Activated CD4-positive, alpha-beta memory T cell treated with anti-CD3 and anti-CD28 coated beads, Interleukin-2, amount 10 ng/mL, durations not matched to agents 7 days and 5 days (primary cell): Measurements from ENCODE around the gene EIF1AD. TPM values are rescaled to one million over a fixed set of nuclear protein-coding genes. Genes with fewer than 3 reads are reported as not detected.
A peak's percentile ranks its signal among the peaks of the same experiment; 100 is the strongest.

ENCODE experiments used
- CTCF ChIA-PET: fragments of 350-600 bp; sonication (Branson Sonifier 250); formaldehyde crosslinking; loops from one replicate; lab custom pipeline; 2021; ENCODE audit warnings: antibody characterized with exemption, inconsistent platforms; lab: Charles Lee
- POLR2A ChIA-PET: fragments of 350-600 bp; sonication (Branson Sonifier 250); formaldehyde crosslinking; loops from one replicate; lab custom pipeline; 2021; ENCODE audit warnings: antibody characterized with exemption; lab: Charles Lee
- DNase-seq: peaks from one replicate; pipeline ENCODE4 v3.0.0-alpha.2; 2020
- H3K27ac Mint-ChIP-seq: one replicate; pipeline ENCODE4 v1.8.0; 2021; ENCODE audit warnings: mild to moderate bottlenecking, mixed read lengths
- H3K27me3 Mint-ChIP-seq: one replicate; pipeline ENCODE4 v1.8.0; 2021; ENCODE audit warnings: mixed read lengths
- H3K36me3 Mint-ChIP-seq: one replicate; pipeline ENCODE4 v1.8.0; 2021; ENCODE audit warnings: low read depth, mixed read lengths
- H3K4me1 Mint-ChIP-seq: one replicate; pipeline ENCODE4 v1.8.0; 2021; ENCODE audit warnings: mixed read lengths
- H3K4me3 Mint-ChIP-seq: one replicate; pipeline ENCODE4 v1.8.0; 2021; ENCODE audit warnings: mild to moderate bottlenecking, mixed read lengths
- H3K9me3 Mint-ChIP-seq: one replicate; pipeline ENCODE4 v1.8.0; 2021; ENCODE audit warnings: mixed read lengths
- total RNA-seq, 2 experiments: library from RNA; stranded (reverse); gene quantifications; one replicate each; pipeline ENCODE4 v1.2.3, GENCODE V29; 2021

Gene EIF1AD
- total RNA-seq, 2 experiments from 2014 or later = 43.6 to 45.9 TPM

GRCh38 chr11:65987336-65987735 lies 14.6 kb downstream of the EIF1AD start:
- CTCF ChIA-PET = interaction anchor here (1.4 to 6.1 kb wide), 4 partner anchors 98 to 128 kb away, joined by 12 to 46 read pairs (median 40); partner anchors contain the start of genes CCDC85B, FIBP and MUS81
- no peaks in the 10 kb centered on the region for H3K36me3 Mint-ChIP-seq
- H3K4me1 Mint-ChIP-seq = peaks cover 5% of the 10 kb centered on the region
- DNase-seq = no peak
- no peak overlapping the region for H3K27ac Mint-ChIP-seq
- no peak overlapping the region for H3K4me3 Mint-ChIP-seq
- no peaks in the 10 kb centered on the region for H3K9me3 Mint-ChIP-seq
- POLR2A ChIA-PET = interaction anchor here (1.7 kb wide), 1 partner anchor 117 kb away, joined by 5 read pairs; no protein-coding TSS in a partner anchor
- no peaks in the 10 kb centered on the region for H3K27me3 Mint-ChIP-seq

DNA sequence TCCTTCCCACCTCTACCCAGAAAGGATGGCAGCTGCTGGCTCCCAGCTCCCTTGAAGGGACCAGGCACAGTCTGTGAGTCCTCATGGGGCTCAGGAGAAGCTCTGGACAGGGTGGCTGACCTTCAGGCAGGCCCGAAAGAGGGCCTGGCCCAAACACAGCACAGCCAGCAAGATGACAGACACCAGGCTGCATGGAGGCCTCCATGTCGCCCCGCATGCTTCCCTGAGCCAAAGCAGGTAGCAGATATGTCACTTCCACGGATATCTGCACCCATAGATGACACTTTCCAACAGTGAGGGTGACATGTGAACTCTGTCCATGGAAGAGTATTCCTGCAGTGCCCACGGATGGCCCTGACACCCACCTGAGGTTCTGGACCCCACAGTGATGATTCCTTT lies 18.4 kb downstream of the EIF1AD start:
- Mint-ChIP-seq H3K9me3 (no peaks in the 10 kb centered on the region), H3K4me3 (no peak overlapping the region), H3K4me1 (no peaks in the 10 kb centered on the region), H3K27ac (no peak overlapping the region), H3K27me3 (no peaks in the 10 kb centered on the region), H3K36me3 (peaks cover 7% of the 10 kb centered on the region)
- DNase-seq = no peak
- ChIA-PET POLR2A (no interaction called here), CTCF (interaction anchor here (1.0 to 5.1 kb wide), 5 partner anchors 38 to 204 kb away, joined by 3 to 44 read pairs (median 4); partner anchors contain the start of genes CCDC85B, FIBP and MUS81)

- Mint-ChIP-seq H3K36me3 (peaks cover 9% of the 10 kb centered on the region), H3K4me3 (no peak overlapping the region), H3K4me1 (no peaks in the 10 kb centered on the region), H3K27me3 (no peaks in the 10 kb centered on the region), H3K27ac (no peak overlapping the region), H3K9me3 (no peaks in the 10 kb centered on the region)
- CTCF ChIA-PET = interaction anchor here (0.7 to 5.1 kb wide), 7 partner anchors 39 to 203 kb away, joined by 3 to 44 read pairs (median 4); partner anchors contain the start of genes CCDC85B, FIBP and MUS81
- DNase-seq = no peak
- POLR2A ChIA-PET = interaction anchor here (0.6 to 1.5 kb wide), 2 partner anchors 125 to 151 kb away, joined by 3 to 4 read pairs; no protein-coding TSS in a partner anchor
Observed at GRCh38 chr11:65982824-65983588, 19.0 kb downstream of the EIF1AD start.

- H3K4me3 Mint-ChIP-seq = no peak overlapping the region
- no peaks in the 10 kb centered on the region for H3K4me1 Mint-ChIP-seq
- no peaks in the 10 kb centered on the region for H3K27me3 Mint-ChIP-seq
- CTCF ChIA-PET = interaction anchor here (0.7 to 5.1 kb wide), 5 partner anchors 40 to 122 kb away, joined by 3 to 44 read pairs (median 4); partner anchors contain the start of genes CCDC85B, FIBP and MUS81
- H3K9me3 Mint-ChIP-seq = no peaks in the 10 kb centered on the region
- H3K27ac Mint-ChIP-seq = no peak overlapping the region
- POLR2A ChIA-PET = interaction anchor here (0.6 to 1.5 kb wide), 2 partner anchors 124 to 150 kb away, joined by 3 to 4 read pairs; no protein-coding TSS in a partner anchor
- peaks cover 14% of the 10 kb centered on the region for H3K36me3 Mint-ChIP-seq
- DNase-seq = no peak
Observed at GRCh38 chr11:65981972-65982823, 19.8 kb downstream of the EIF1AD start.

DNA sequence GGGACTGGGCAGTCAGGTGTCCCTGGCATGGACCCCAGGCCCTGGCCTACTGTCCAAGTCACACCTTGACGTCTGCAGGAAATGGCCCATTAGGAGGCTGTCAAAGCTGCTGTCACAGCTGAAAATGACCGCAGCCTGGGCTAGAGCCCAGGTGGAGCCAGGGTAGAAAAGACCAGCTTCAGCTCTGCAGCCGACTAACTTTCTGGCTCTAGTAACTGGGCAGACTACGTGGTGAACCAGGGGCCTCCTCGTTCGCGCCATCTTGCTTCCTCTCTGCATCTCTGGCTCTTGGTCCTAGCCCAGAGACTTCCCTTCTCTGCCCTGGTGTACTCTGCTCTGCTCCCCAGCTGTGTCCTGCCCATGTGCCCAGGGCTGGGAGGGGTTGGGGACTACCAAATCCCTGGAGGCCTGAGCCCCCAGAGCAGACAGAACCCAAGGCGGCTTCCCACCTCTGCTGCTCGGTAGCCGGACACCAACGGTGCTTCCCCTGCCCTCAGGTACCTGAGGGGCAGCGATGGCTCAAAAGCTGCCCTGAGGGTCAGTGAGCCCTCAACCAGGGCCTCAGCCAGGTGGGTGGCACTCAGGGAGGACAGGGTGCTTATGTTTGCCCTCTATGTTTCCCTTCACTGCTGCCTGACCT lies 20.7 kb downstream of the EIF1AD start:
- Mint-ChIP-seq H3K4me1 (no peaks in the 10 kb centered on the region), H3K9me3 (no peaks in the 10 kb centered on the region), H3K27ac (no peak overlapping the region), H3K27me3 (no peaks in the 10 kb centered on the region), H3K4me3 (no peak overlapping the region), H3K36me3 (peaks cover 21% of the 10 kb centered on the region)
- ChIA-PET CTCF (interaction anchor here (0.8 kb wide), 1 partner anchor 94 kb away, joined by 3 read pairs; no protein-coding TSS in a partner anchor), POLR2A (interaction anchor here (1.5 kb wide), 1 partner anchor 149 kb away, joined by 3 read pairs; no protein-coding TSS in a partner anchor)
- DNase-seq = no peak

- CTCF ChIA-PET = interaction anchor here (1.4 kb wide), 1 partner anchor 89 kb away, joined by 4 read pairs; the partner anchor contains the start of gene CCDC85B
- H3K36me3 Mint-ChIP-seq = peaks cover 28% of the 10 kb centered on the region
- POLR2A ChIA-PET = no interaction called here
- no peak overlapping the region for H3K27ac Mint-ChIP-seq
- no peak for DNase-seq
- peaks cover 2% of the 10 kb centered on the region for H3K4me1 Mint-ChIP-seq
- H3K27me3 Mint-ChIP-seq = no peaks in the 10 kb centered on the region
- H3K4me3 Mint-ChIP-seq = no peak overlapping the region
- H3K9me3 Mint-ChIP-seq = no peaks in the 10 kb centered on the region
Observed at GRCh38 chr11:65979261-65979759, 22.6 kb downstream of the EIF1AD start.

DNA sequence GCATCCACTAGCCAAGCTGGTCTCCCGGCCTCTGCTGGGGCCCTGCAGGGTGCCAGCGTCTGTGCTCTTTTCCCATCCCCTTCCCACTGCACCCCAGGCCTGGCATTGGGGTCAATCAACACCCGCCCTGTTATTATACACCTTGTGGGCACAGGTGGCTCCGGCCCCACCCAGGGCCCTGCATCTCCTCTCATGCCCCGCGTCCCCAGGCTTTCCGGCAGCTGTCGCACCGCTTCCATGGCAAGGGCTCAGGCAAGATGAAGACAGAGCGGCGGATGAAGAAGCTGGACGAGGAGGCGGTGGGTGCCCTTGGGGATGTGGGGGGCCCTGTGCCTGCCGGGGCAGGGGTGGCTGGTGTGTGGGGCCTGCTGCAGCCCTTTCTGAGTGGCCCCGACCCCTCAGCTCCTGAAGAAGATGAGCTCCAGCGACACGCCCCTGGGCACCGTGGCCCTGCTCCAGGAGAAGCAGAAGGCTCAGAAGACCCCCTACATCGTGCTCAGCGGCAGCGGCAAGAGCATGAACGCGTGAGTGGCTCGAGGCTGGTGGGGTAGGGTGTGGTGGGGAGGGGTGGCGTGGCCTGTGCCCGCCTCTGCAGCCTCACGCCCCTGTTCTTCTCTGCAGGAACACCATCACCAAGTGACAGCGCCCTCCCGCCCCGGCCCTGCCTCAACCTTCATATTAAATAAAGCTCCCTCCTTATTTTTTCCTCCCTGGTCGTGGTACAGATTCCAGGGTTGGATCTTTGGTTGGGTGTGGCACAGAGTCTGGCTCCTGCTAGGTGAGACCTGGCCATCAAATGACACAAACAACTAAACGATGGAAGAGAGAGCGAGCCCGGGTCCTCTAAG lies 23.3 kb downstream of the EIF1AD start:
- ChIA-PET CTCF (interaction anchor here (1.4 kb wide), 1 partner anchor 88 kb away, joined by 4 read pairs; the partner anchor contains the start of gene CCDC85B), POLR2A (interaction anchor here (0.8 kb wide), 1 partner anchor 74 kb away, joined by 3 read pairs; the partner anchor contains the start of gene SF3B2)
- DNase-seq = no peak
- H3K27me3 Mint-ChIP-seq = no peaks in the 10 kb centered on the region
- peaks cover 5% of the 10 kb centered on the region for H3K4me1 Mint-ChIP-seq
- H3K36me3 Mint-ChIP-seq = peaks cover 31% of the 10 kb centered on the region
- no peaks in the 10 kb centered on the region for H3K9me3 Mint-ChIP-seq
- H3K27ac Mint-ChIP-seq = no peak overlapping the region
- no peak overlapping the region for H3K4me3 Mint-ChIP-seq

- Mint-ChIP-seq H3K4me3 (no peak overlapping the region), H3K4me1 (peaks cover 6% of the 10 kb centered on the region), H3K36me3 (peaks cover 37% of the 10 kb centered on the region), H3K27ac (no peak overlapping the region), H3K27me3 (no peaks in the 10 kb centered on the region), H3K9me3 (no peaks in the 10 kb centered on the region)
- CTCF ChIA-PET = interaction anchor here (0.5 kb wide), 1 partner anchor 266 kb away, joined by 3 read pairs; no protein-coding TSS in a partner anchor
- no peak for DNase-seq
- POLR2A ChIA-PET = interaction anchor here (0.8 kb wide), 1 partner anchor 75 kb away, joined by 3 read pairs; the partner anchor contains the start of gene SF3B2
Observed at GRCh38 chr11:65977621-65978390, 24.2 kb downstream of the EIF1AD start.

- DNase-seq = no peak
- Mint-ChIP-seq H3K27ac (peak overlapping the region; percentile 31), H3K36me3 (peaks cover 41% of the 10 kb centered on the region), H3K9me3 (no peaks in the 10 kb centered on the region), H3K4me3 (no peak overlapping the region), H3K27me3 (no peaks in the 10 kb centered on the region), H3K4me1 (peaks cover 6% of the 10 kb centered on the region)
- ChIA-PET POLR2A (interaction anchor here (0.8 to 1.1 kb wide), 2 partner anchors 9 to 26 kb away, joined by 3 read pairs; partner anchors contain the start of gene BANF1), CTCF (no interaction called here)
Observed at GRCh38 chr11:65976216-65977176, 25.5 kb downstream of the EIF1AD start.

DNA sequence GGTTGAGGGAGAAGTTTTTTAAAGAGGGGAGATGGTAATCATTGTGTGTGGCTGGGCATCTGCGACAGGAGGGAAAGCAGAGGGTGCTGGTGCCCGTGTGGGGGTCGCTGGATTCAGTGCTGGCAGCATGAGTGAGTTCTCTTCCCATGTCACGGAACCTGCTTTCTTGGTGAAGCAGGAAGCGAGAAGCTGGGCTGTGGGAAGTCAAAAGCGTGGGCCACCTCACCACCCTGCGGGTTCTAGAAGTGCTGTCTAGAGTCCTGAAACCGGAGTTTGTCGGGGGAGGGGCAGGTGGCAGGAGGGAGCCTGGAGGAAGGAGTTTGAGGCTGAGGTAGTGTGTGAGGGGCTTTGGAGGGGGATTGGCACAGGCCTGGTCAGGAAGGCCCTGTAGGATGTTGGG lies 26.2 kb downstream of the EIF1AD start:
- H3K27ac Mint-ChIP-seq = peak overlapping the region; percentile 31
- CTCF ChIA-PET = interaction anchor here (0.7 to 1.1 kb wide), 2 partner anchors 9 to 88 kb away, joined by 3 to 4 read pairs; no protein-coding TSS in a partner anchor
- peaks cover 6% of the 10 kb centered on the region for H3K4me1 Mint-ChIP-seq
- H3K4me3 Mint-ChIP-seq = no peak overlapping the region
- DNase-seq = no peak
- POLR2A ChIA-PET = no interaction called here
- peaks cover 41% of the 10 kb centered on the region for H3K36me3 Mint-ChIP-seq
- no peaks in the 10 kb centered on the region for H3K27me3 Mint-ChIP-seq
- no peaks in the 10 kb centered on the region for H3K9me3 Mint-ChIP-seq
